Stomach (tissue), 9 donors: ENCODE data around the gene ZNF518B. TPM values are rescaled to one million over a fixed set of nuclear protein-coding genes. Genes with fewer than 3 reads are reported as not detected.
A peak's percentile ranks its signal among the peaks of the same experiment; 100 is the strongest.

Experiments
- DNase-seq, 2 donors: peaks; one replicate each; pipeline versions ENCODE4 v3.0.0 to v3.0.0-alpha.2; 2013 to 2019
- H3K27ac ChIP-seq, 5 donors: fragments of 200-600 bp in 4 of 5; sonication (generic) in 4 of 5; one replicate each; pipeline ENCODE4 v1.5.1; 2013 to 2019; ENCODE audit warnings: mild to moderate bottlenecking in 1 of 5, moderate library complexity in 1 of 5
- H3K27me3 ChIP-seq, 3 donors: fragments of 200-600 bp; sonication (generic); one replicate each; pipeline ENCODE4 v1.5.1; 2017 to 2019; ENCODE audit warnings: mixed run types in 1 of 3
- H3K36me3 ChIP-seq, 4 donors: fragments of 200-600 bp; sonication (generic); 1 replicate in 3 of 4; 2 replicates in 1 of 4; pipeline ENCODE4 v1.5.1; 2016 to 2019
- H3K4me1 ChIP-seq, 4 donors: fragments of 200-600 bp; sonication (generic); one replicate each; pipeline ENCODE4 v1.5.1; 2016 to 2019
- H3K4me3 ChIP-seq, 4 donors: fragments of 200-600 bp; sonication (generic) in 3 of 4; one replicate each; pipeline ENCODE4 v1.5.1; 2016 to 2019; ENCODE audit warnings: mild to moderate bottlenecking in 1 of 4
- H3K9me3 ChIP-seq, 4 donors: fragments of 200-600 bp; sonication (generic); one replicate each; pipeline ENCODE4 v1.5.1; 2016 to 2019
- EP300 ChIP-seq: sonication (generic); formaldehyde crosslinking; IDR thresholded peaks from one replicate; pipeline ENCODE4 v1.6.1; 2017; ENCODE audit warnings: antibody characterized with exemption
- POLR2A ChIP-seq, 4 donors: fragments of 450-650 bp; IDR thresholded peaks; one replicate each; pipeline ENCODE4 v1.6.1; 2016; ENCODE audit warnings: antibody characterized with exemption in 4 of 4, control low read depth in 2 of 4, mild to moderate bottlenecking in 1 of 4, moderate library complexity in 1 of 4
- POLR2AphosphoS5 ChIP-seq, 3 donors: sonication (generic); formaldehyde crosslinking; IDR thresholded peaks; one replicate each; pipeline ENCODE4 v1.6.1; 2016; ENCODE audit warnings: antibody characterized with exemption in 3 of 3
- WGBS, 5 donors: extraction: QIAGEN DNeasy Blood & Tissue Kit in 3 of 5; methylation state at CpG; one replicate each; pipeline versions ENCODE4 v1.1.5 to v1.1.7; 2013 to 2018; 5-methylcytosine and 5-hydroxymethylcytosine counted together
- intact Hi-C: fragments of 100-400 bp; cut with DNase I; formaldehyde crosslinking; loops from one replicate; pipeline ENCODE4 v1.15.1; 2023; ENCODE audit warnings: low total_unique reads
- polyA plus RNA-seq, 3 donors: library from polyadenylated mRNA; stranded (reverse); fragments of 200-250 nt; gene quantifications; one replicate each; pipeline ENCODE4 v1.2.3, GENCODE V29; 2013
- total RNA-seq, 5 donors: library from RNA; depleted of rRNA; stranded (reverse); fragments of >200 nt; gene quantifications; one replicate each; pipeline versions ENCODE4 v1.1.0 to v1.2.3, GENCODE V29; 2014 to 2016
- TF ChIP-seq, protein P1 (sequence below), 7 experiments: fragments of 450-650 bp in 4 of 7; fragments of 200-600 bp in 3 of 7; sonication (generic) in 3 of 7; IDR thresholded peaks; one replicate each; pipeline ENCODE4 v1.5.1; 2016 to 2019; ENCODE audit warnings: antibody characterized with exemption in 7 of 7, control low read depth in 2 of 7, mild to moderate bottlenecking in 1 of 7
- donor health status: healthy with polysubstance abuse.
- donor health status: Bipolar disorder and iron deficiency.
- donor health status: healthy.

ZNF518B gene
- total and polyA plus RNA-seq, 8 donors: 3.5 to 40.6 (median 8.3) TPM

DNA sequence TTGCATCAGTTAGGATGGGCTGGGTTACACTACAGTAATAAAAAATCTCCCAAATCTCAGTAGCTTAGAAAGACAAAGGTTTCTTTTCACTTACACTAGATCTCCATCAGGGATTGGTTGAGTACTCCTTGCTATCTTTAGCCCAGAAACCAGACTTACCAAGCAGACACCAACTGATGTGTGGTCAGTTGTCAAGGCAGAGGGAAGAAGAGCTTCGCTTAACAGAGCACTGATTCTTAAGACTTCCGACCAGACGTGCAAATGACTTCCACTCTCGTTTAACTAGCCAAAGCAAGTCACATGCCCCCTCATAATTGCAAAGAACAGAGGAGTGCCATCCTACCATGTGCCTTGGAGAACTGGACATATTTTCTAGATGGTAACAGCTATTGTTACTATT lies 5.7 kb upstream of the ZNF518B start:
- Histone ChIP-seq H3K9me3 (peaks cover 0 to 14% (median 2%) of the 10 kb centered on the region in 4 donors), H3K27ac (no peak overlapping the region), H3K4me3 (no peak overlapping the region), H3K27me3 (peaks cover 8 to 49% (median 18%) of the 10 kb centered on the region in 3 donors), H3K4me1 (peaks cover 6 to 11% (median 9%) of the 10 kb centered on the region in 4 donors), H3K36me3 (no peaks in the 10 kb centered on the region)
- 86 to 94% (median 94%) methylated on average over 4 of the region's 4 CpGs for WGBS, 5 donors
- TF ChIP-seq POLR2A (IDR thresholded peaks at IDR 0.05): no peak
- no peak for TF ChIP-seq POLR2AphosphoS5 (IDR thresholded peaks at IDR 0.05)
- TF ChIP-seq, protein P1, sequence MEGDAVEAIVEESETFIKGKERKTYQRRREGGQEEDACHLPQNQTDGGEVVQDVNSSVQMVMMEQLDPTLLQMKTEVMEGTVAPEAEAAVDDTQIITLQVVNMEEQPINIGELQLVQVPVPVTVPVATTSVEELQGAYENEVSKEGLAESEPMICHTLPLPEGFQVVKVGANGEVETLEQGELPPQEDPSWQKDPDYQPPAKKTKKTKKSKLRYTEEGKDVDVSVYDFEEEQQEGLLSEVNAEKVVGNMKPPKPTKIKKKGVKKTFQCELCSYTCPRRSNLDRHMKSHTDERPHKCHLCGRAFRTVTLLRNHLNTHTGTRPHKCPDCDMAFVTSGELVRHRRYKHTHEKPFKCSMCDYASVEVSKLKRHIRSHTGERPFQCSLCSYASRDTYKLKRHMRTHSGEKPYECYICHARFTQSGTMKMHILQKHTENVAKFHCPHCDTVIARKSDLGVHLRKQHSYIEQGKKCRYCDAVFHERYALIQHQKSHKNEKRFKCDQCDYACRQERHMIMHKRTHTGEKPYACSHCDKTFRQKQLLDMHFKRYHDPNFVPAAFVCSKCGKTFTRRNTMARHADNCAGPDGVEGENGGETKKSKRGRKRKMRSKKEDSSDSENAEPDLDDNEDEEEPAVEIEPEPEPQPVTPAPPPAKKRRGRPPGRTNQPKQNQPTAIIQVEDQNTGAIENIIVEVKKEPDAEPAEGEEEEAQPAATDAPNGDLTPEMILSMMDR (IDR thresholded peaks at IDR 0.05): no peak
- TF ChIP-seq EP300: no peak
- DNase-seq: no peak
- intact Hi-C loops: no loop called here

DNA sequence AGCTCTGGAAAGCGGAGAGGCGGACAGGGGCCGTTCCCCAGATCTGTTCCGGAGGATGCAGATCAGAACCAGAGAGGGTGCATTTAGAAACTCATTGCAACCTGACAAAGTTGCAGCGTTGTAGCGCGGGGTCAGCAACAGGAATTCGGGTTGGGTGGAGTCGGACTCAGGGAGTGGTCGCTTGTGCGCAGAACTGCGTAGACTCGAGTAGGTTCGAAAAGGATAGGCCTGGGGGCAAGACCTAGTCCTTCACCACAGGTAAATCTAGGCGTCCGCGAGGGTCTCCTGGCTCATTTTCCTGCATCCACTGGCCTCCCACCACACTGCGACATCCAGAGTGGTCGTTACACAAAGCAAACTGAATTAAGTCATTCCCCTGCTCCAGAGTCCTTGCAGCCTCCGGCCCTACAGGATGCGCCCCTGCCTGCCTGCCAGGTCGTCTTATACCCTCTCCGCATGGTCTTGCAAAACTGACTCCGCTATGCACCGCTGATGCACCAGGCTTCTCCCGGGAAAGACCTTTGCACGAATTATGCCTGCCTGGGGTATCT lies 4.7 kb upstream of the ZNF518B start:
- Histone ChIP-seq H3K4me1 (peaks cover 12 to 19% (median 15%) of the 10 kb centered on the region in 4 donors), H3K36me3 (no peaks in the 10 kb centered on the region), H3K4me3 (peak overlapping the region; percentile 24 to 40 (median 34)), H3K9me3 (peaks cover 0 to 14% (median 2%) of the 10 kb centered on the region in 4 donors), H3K27me3 (peaks cover 8 to 49% (median 22%) of the 10 kb centered on the region in 3 donors), H3K27ac (no peak overlapping the region)
- no peak for TF ChIP-seq EP300
- TF ChIP-seq, protein P1 (IDR thresholded peaks at IDR 0.05): no peak
- TF ChIP-seq POLR2A (IDR thresholded peaks at IDR 0.05): no peak
- TF ChIP-seq POLR2AphosphoS5 (IDR thresholded peaks at IDR 0.05): no peak
- intact Hi-C loops: no loop called here
- 40 to 52% (median 48%) methylated on average over 27 of the region's 27 CpGs for whole genome bisulfite sequencing, 5 donors
- DNase-seq: no peak

DNA sequence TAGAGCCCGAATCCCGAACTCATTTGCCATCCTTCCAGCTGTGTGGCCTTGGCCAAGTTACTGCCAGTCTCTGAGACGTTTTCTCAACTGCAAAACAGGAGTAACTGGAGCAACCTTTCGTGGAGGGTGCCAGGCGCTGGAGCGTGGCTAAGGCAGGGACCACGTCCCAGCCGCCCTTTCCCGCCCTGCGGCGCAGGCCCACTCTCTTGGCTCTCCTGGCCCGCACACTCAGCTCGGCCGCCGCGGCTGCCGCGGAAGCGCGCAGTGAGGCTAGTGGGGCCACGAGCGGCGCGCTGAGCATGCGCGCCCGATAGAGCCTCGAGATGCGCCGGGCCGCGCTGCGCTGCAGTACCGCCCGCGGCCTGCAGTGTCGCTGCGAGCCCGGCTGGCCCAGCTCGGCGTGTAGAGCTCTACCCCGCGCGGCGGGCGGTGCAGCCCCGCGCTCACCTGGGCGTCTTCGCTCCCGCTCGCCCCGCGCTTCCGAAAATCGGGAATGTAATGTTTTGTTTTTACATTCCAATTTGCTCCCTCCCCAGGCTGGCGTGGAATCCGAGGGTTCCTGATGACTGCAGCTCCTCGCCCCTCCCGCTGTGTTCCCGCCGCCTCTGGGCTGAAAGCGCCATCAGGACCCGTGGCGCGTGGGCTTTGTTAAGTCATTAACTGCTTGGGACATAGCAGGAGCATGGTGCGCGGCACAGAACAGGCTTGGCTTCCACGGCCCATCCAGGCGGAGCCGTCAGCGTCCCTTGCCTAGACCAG lies 4.0 kb upstream of the ZNF518B start:
- H3K36me3 ChIP-seq: no peaks in the 10 kb centered on the region
- H3K4me1 ChIP-seq: peaks cover 13 to 21% (median 18%) of the 10 kb centered on the region in 4 donors
- peak overlapping the region; percentile 24 to 40 (median 34) for H3K4me3 ChIP-seq
- no peak overlapping the region for H3K27ac ChIP-seq
- peaks cover 8 to 49% (median 22%) of the 10 kb centered on the region in 3 donors for H3K27me3 ChIP-seq
- WGBS, 5 donors: 6 to 16% (median 8%) methylated on average over 55 to 72 of the region's 72 CpGs
- TF ChIP-seq EP300: no peak
- TF ChIP-seq, protein P1 (IDR thresholded peaks at IDR 0.05): peak in 5 of 7 experiments; percentile 43 to 99 (median 90)
- intact Hi-C loops: no loop called here
- peak; percentile 62 to 93 for DNase-seq
- peaks cover 0 to 14% (median 2%) of the 10 kb centered on the region in 4 donors for H3K9me3 ChIP-seq

DNA sequence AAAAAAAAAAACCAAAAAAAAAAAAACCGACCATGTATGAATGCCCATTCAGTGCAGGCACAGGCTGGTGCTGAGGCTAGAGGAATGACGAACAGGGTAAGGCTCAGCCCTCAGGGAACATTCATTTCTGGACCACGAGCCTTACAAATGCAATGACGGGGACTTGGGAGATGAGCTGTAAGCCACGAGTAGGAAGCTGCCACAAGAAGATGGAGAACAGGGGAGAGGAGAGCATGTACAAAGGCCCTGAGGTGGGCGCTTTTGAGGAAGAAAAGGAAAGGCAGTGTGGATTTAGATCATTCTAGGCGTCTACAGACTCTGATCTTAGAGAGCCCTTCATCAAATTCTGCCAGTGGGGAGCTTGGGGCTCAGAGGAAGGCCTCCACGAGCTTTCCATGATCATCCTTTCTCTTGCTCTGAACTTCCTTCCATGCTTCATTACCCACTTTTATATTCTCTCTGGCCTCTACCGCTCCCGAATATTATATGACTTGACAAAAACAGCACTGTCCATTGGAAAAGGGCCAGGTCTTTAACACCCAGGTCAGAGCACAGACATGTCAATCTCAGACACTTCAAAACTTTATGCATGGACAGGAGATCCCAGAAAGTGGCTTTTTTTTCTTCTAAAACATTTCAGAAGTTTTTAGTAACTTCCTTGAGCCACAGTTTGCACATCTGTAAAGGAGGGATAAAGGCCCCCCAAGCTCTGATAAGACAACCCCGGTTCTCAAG lies 3.3 kb upstream of the ZNF518B start:
- peaks cover 8 to 49% (median 22%) of the 10 kb centered on the region in 3 donors for H3K27me3 ChIP-seq

More for the DNA sequence above, 3.3 kb upstream of the ZNF518B start:
- DNase-seq: no peak
- Histone ChIP-seq H3K9me3 (peaks cover 0 to 14% (median 2%) of the 10 kb centered on the region in 4 donors), H3K36me3 (no peaks in the 10 kb centered on the region), H3K27ac (no peak overlapping the region), H3K4me3 (peak overlapping the region in 1 of 4 donors; percentile 40), H3K4me1 (peaks cover 13 to 29% (median 22%) of the 10 kb centered on the region in 4 donors)
- 78 to 86% (median 80%) methylated on average over 11 of the region's 11 CpGs for WGBS, 5 donors
- intact Hi-C loops: no loop called here
- TF ChIP-seq, protein P1 (IDR thresholded peaks at IDR 0.05): no peak
